GM18517 (cell line): ENCODE results near the gene ZNF521.

ENCODE experiments used
- ATAC-seq: cut with Tn5 transposase; IDR thresholded peaks from one replicate; pipeline ENCODE4 v1.9.1; 2021; ENCODE audit warnings: mild to moderate bottlenecking, moderate library complexity; ENCODE audit not compliant: unreplicated experiment

The ZNF521 gene

DNA sequence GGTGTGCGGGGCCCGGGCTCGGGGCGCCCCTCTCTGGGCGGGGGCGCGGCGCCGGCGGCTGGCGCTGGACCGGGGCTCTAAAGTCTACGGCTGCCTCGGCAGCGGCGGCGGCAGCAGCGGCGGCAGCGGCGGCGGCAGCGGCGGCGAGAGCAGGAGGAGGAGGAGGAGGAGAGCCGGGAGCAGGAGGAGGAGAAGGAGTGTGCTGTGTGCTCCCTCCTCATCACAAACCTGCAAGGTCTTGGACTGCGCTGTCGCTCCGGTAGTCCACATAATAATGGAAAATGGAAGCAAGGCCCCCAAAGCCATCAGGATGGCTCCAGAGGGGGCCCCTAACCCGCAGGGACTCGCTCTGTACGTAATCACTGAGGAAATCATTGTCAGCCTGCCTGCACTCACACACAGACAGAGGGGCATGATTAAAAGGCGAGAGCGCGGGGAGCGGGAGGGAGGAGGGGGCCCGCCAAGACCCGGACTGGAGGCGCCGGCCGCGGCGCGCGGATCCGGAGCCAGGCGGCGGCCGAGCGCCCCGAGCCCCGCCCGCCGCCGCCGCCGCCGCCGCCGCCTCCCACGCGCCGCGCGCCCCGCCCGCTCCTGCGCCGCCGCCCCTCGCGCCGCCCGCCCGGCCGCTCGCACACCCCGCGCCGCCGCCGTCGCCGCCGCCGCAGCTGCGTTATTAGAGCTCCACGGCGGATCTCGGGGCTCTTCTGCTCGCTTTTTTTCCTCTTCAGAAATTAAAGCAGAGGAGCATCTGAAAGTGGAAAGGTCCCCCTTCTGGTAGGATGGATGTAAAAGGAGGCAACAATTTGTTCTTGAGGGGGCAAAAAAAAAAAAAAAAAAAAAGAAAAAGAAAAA, at the start of gene ZNF521:
Gene ZNF521 (minus strand): TSS at position 390 of the 852 bp plus-strand sequence. CDS start 1,220 bp downstream, outside the sequence.
- ATAC-seq = peak; percentile 45

DNA sequence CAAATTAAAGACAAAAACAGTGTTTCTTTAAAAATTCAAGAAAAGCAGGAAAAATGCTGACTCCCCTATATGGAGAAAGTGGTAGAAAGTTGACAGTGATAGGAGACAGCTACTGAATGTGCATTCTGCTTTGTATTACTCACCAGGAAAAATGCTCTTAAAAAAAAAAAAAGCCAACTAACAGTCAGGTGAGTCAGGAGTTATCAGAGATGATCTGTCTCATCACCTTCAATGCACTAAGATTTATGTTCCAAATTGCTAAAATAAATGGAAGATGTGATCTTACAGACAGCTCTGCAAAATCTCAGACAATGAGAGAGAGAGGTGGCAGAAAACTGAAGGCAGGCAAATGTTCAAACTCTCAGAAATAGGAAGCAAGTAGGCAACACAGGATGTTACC, 47.6 kb upstream of the ZNF521 start:
- no peak for ATAC-seq

DNA sequence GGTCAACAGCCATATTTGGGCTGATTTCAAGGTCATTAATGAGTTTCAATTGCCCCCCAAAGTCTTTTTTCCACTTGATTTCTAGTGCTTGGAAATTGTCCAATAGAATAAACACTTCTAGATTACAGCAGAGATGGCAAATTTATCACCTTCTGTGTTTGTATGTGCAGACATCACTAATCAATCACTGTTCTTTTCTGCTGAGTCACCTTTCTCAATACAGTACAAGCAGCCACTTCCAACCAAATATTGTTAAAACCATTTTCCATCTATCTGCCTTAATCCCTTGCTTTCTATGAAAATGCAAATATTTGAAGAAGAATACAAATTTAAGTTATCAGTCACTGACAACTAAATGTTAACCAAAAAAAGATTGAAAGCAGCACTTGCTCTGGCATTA, 40.2 kb upstream of the ZNF521 start:
- no peak for ATAC-seq

DNA sequence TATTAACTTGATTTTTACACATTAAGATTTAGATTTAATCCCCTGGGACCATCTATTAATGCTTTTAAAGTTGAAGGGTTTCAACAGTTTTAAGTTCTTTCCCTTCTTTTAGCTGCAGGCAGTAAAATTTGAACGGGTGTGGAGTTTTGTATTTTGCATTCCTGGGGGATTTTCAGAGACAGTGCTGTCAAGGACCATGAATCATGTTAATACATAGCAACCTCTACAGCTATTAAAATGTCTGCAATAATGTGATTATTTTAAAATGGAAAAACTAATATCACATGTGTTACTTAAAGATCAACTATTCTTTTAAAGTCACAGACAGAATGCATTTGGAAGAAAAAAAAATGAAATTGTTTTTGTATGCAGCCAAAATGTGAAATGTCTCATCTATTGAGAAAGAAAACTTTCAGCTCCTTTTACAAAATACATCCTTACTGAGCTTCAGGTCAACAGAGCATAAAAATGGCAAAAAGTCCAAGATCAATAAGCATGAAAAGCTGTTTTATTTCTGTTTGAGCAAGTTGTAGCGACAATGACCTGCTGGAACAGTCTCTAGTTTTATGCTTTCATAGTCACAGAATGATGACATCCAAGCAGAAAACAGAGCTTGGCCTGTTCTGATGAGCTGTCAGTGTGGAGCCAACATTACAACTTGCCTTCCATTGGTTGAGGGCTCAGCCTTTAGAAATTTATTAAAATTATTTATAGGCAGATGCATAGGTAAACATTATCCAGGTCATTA, 21.6 kb upstream of the ZNF521 start:
- no peak for ATAC-seq

DNA sequence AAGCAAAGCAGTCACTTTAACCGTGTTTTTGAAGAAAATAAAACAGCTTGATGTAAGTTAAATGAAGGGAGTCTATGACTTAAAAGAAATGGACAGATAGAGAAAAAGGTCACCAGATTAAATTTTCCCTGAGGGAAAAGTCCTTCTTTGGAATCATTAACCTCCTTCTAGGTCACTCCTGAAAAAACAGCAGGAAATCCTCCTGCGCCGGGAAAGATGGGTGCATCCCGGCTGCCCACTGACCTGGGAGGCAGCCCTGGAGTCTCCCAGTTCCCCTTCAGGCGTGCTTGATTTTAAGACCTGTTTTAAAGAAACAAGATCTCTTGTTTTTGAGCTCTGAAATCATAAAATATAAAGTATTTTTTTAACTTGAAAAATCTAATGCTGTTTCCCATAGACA, 18.4 kb upstream of the ZNF521 start:
- no peak for ATAC-seq

DNA sequence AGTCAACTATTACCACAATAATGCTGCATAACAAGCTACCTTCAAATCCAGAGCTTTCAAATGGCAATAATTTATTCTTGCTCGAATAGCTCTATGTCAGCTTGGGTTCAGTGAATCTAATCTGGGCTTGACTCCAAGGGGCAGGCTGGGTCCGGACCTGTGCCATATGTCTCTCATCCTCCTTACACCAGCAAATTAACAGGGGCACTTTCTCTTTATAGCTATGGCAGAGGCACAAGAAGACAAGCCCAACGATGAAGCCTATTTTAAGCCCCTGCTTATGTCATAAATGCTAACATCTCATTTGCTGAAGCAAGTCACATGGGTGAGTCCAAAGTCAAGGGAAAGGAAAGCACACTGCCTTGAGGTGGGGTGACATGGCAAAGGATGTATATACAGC, 13.3 kb upstream of the ZNF521 start:
- ATAC-seq = no peak

DNA sequence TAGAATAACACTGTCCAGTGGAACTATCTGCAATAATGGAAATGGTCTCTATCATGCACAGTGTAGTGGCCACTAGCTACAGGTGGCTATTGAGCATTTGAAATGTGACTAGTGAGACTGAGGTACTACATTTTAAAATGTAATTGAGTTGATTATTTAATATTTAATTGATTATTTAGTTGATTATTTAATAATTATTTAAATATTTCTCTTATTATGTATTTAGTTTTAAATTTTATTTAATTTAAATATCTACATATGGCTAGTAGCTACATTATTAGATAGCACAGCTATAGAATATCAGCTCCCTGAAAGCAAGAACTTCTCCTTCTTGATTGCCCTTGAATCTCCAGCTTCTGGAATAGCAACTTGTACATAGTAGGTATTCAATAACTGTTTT, 12.8 kb upstream of the ZNF521 start:
- ATAC-seq = no peak

DNA sequence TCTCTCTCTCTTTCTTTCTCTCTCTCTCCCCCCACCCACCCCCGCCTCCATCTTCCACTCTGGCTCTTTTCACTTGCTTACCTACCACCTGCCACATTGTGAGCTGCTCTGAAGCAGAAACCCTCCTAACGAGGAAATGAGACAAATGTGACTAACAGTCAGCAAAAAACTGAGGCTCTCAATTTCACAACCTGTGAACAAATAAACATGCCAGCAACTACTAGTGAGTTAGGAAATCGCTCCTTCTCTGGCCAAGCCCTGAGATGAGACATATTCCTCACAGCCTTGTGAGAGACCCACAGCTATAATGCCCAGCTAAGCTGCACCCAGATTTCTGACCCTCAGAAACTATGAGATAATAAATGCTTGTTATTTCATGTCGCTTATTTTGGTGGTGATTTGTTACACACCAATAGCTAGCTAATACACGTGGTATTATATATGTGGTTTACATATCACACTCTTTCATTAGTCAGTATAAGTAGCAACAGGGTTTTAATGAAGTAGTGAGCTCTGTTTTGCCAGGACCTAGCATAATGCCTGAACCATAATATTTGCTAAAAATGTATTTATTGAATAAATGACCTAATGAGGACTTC, 8.4 kb upstream of the ZNF521 start:
- no peak for ATAC-seq

DNA sequence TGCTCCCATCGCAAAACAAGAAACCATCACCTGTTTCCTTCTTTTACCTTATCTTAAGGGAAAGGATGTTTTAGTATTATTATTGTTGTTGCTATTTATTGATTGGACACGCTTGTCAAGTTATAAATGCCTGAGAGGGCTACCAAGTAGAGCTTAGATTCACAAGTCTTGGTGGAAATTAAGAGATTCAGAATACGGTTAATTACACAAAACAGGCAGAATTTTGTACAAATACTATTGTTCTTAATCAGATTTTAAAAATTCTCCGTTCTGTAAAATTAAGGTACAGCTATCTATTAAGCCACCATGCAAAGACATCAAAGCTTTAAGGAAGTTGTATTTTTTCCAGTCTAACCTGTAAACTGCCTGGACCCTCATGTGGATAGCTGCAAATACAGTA, 1.1 kb upstream of the ZNF521 start:
- ATAC-seq = no peak

DNA sequence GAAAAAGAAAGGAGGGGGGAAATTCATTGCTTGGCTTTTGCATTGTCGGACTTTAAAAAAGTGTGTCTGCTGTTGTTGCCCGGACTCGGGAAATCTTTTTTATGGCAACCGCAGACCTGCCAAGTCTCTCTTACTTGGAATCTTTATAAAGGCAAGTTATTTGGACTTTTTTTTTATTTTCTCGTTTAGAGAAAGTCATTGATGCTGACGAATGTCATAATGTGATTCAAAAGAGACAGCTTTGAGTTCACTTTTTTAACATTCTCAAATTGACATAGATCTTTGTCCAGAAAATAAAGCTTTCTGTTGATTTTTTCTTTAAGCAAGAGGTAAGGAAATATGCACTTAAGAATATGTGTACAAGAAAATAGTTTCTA, 651 bp upstream of the ZNF521 start:
- no peak for ATAC-seq

DNA sequence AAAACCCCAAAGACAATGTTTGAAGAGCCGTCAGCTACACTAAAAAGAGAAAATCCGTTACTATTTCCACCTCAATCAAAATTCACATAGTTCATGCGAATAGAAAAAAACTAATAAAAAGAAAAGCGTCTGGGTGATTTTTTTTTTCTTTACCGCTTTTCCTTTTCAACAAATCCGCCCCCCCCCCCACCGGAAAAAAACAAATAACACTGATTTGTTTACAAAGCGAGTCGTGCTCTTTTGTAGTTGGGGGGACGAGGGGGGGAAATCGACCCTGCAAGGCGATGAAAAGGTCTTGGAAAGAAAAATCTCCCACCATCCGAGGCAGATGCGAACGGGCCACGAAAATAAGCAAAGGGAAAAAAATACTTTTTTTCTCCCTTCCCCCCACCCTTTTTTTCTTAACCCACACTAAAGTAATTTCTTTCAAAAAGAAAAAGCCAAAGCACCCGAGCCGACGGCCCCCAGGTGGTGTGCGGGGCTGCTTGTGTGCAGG, 638 bp downstream of the ZNF521 start:
- ATAC-seq = no peak

DNA sequence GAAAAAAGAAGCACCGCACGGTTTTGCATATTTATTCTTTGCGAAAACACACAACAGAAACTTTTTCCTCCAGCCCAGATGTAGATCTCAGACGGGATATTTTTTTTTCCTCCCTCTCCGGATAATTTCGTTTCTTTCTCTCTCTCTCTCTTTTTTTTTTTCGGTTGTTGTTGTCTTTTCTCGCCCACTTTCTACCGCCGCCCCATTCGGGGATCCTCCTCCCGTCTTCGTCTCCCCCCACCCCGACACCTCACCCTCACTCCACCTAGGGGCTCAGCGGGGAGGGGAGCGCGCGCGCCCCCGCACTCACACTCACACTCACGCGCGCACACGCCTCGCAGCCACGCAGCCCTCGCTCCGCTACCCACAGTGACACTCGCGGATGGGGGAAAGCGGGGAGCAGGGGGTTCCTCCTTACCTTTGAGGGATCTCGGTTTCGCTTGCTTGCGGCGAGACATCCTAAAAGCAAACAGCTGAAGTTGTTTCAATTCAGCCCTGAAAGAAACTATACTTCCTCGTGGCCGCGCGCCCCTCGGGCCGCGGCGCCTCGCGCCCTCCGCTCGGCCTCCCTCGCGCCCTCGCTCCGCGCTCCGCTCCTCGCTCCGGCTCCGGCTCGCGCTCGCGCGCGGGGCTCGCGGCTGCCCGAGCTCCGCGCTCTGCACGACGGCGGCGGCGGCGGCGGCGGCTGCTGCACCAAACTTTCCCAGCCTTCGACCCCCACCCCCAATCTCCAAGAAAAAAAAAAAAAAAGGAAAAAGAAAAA, 1.3 kb downstream of the ZNF521 start:
- ATAC-seq = peak; percentile 44

DNA sequence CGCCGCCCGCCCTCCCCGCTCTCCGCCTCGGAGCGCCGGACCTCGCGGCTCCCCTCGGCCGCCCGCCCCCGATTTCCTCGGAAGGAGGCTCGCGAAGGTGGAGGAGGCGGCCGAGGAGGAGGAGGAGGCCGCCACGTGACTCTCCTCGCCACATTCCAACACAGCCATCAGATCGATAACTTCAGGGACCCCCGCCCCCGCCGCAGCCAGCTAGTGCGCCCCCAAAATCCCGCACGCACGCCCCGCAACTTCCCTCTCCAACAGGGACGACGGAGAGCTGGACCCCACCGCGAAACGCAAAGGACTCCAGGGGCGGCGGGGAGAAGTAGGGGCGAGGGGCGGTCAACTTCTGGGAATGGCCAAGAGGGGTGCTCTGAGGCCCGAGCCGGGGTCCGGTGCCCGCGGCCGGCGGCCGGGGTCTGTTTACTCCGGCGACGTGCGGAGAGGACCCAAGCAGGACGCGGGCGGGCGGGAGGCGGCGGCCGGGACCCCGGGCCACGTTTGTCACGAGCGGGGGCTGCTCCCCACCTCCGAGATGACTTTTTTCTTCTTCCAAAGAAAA, 2.0 kb downstream of the ZNF521 start:
- ATAC-seq = no peak

DNA sequence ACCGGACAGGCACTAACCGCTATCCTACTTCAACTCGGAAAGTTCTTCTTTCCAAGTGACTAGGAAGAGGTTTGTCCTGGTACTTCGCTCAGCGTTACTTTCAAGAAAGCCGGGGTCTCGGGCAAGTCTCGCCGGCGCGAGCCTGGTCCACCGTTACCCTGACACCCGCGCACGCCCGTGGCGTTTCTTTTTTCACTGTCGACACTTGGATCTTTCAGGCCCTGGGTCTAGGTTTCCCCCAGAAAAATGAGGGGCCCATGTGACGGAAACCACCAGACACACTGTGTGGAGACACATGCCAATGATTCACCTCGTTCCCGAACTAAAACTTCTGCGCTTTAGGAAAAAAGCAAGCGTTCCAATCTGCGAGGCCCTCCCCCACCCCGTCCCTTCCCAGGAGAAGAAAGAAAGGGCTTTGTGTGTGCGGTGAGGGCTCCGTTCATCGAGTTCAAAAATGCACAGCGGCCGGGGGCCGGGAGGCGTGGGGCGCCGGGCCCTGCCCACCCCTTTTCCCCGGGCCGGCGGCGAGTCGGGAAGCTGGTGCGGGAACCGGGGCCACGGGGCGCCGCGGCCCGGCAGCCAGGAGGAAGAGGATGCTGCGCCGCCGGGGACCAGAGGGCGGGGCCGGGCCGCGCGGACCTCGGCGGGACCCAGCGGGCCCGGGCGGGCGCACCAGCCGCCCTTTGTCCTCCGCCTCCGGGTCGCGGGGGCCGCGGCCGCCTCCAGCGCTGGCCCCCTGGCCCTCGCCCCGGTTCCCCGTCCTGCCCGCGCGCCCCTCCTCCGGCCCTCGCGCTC, 2.6 kb downstream of the ZNF521 start:
- ATAC-seq = no peak

DNA sequence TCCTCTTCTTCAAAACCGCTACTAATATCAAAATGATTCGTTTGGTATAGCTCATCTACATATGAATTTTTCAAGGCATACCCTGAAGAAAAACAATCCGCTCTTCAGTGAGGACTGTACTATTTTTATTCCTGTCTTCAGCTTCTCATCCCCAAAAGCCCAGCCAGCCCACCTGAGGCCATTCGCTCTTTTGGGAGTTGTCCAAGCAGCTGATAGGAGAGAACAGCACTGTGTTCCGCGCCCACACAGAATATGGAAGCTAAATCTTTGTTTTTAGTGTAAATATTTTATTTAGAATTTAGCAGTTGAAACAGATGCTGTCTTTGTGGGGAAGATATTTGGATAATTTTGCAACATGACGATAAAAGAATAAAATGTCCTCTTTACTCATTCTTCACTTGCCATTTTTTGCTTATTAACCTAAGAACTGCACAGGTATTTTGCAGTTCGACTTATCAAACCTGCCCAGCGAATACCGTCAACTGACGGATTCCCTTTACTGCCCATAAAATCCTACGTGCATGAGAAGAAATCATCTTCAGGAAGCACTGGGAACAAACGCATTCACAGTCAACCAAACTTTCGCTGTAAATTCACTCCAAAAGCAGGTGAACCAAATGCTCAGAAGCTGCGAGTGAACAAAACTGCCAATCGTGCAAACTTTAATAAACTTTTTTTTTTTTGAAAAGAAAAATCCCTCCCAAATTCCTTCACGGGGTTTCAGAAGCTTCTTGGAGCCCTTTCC, 3.4 kb downstream of the ZNF521 start:
- ATAC-seq = no peak

DNA sequence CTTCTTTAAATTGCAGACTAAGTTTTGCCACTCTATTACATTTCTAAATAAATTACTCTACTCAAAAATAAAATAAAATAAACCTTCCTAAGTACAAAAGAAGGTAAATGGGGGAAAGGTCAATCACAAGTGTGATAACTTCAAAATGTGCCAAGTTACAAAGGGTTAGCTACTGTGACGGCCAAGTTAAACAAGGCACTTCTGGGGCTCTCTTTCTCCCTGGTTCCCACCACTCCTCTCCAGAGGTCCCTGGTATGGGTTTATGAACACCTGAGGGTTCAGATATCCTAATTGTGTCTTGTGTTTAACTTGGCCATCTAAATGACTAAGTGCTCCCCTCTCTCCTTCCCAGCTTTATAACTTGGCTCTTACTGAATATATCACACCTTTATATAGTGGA, 5.4 kb downstream of the ZNF521 start:
- no peak for ATAC-seq

DNA sequence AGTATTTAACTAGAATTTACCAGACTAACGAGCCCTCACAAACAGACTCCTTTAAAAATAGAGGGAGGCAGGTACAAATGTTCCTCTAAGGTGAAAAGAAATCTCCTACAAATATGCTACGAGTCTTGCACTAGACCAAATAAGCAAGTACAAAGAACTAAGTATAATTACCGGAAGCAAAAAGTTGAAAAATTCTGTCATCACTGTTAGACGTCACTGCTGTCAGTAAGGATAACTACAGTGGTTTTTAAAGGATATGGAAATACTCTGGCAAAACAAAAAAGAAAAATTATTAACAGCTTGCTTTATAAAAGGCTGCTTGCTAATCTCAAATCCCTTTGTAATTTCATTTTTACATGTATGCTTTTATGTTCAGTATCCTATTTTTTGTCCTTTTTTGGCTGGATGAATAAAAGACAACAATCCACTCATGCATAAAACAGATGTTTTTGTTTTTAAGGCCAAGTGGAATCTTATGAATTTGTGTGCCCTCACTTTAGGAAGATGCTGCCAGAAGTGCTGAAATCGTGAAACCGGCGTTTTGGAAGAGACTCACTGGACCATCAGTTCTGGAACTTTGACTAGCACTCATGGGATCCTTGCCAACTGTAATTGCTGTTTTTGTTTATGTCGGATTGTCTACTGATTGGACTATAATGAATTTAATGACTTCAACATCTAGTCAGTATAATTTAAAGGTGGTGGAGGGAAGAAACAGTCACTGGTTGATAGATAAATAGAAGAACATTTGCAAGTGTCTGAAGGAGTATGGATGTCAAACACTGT, 6.7 kb downstream of the ZNF521 start:
- no peak for ATAC-seq

DNA sequence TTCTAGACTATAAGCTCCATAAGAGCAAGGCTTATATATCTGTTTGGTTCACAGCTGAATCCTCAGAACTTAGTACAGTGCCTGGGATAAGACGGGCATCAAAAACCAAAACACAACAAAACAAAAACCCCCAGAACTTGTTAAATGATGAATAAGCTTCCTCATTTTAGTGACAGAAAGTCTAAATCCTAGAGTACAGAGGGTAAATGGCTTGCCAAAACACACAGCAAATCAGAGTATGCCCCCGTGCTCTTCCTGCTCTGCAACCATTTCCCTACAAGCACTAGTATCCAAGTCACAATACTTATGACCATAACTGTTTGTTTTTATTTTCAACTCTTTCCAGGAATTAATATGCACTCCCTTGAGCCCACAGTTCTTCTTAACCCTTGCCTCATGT, 10.1 kb downstream of the ZNF521 start:
- no peak for ATAC-seq
